ENCODE data around the gene ARIH2.

Gene ARIH2

DNA sequence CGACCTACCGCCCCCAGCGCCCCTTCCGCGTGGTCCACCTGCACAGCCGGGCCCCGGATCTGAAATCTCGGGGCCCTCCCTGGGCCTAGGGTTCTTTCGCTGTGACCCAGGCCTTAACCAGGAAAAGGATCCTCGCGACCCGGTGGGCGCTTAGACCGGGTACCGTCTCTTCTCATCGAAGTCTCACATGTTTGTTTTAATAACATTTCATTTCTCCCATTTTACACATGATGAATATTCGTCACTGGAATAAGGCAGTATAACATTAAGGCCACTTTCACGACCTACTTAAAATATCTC, 100.0 kb downstream of the ARIH2 start:
- Histone ChIP-seq H3K36me3 (ENCODE audit: control insufficient read depth, insufficient read depth, low read length) (peaks cover 21% of the 10 kb centered on the region), H3K27me3 (ENCODE audit: control insufficient read depth, insufficient read depth, low read length) (no peaks in the 10 kb centered on the region), H3K4me1 (ENCODE audit: control insufficient read depth, insufficient read depth, low read length) (peaks cover 16% of the 10 kb centered on the region), H3K9ac (ENCODE audit: low read depth, low read length) (no peak overlapping the region), H3K9me3 (ENCODE audit: control insufficient read depth, insufficient read depth, low read length) (no peaks in the 10 kb centered on the region), H3K4me3 (ENCODE audit: low read depth, low read length) (peak overlapping the region; percentile 77)

DNA sequence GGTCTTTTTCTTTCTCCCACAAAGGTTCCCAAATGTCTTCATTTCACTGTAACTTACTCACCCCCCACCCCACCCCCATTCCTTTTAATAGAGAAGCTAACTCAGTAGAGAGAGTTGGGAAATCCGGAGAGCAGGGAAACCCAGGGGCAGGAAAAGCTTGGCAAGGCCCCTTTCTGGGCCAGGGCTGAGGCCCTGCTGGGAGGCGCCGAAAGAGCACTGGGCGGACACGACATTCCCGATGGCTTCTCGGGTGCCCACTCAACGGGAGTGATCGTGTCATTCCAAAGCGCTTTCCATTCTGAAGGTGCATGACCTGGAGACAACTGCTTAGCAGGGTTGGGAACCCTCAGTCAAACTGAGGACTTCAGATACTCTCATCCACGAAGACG, 101.3 kb downstream of the ARIH2 start:
- H3K9me3 ChIP-seq (ENCODE audit: control insufficient read depth, insufficient read depth, low read length), result no peaks in the 10 kb centered on the region
- H3K4me3 ChIP-seq (ENCODE audit: low read depth, low read length), result peak overlapping the region; percentile 87
- peak overlapping the region; percentile 79 for H3K9ac ChIP-seq (ENCODE audit: low read depth, low read length)
- H3K4me1 ChIP-seq (ENCODE audit: control insufficient read depth, insufficient read depth, low read length), result peaks cover 13% of the 10 kb centered on the region
- peaks cover 26% of the 10 kb centered on the region for H3K36me3 ChIP-seq (ENCODE audit: control insufficient read depth, insufficient read depth, low read length)
- H3K27me3 ChIP-seq (ENCODE audit: control insufficient read depth, insufficient read depth, low read length), result no peaks in the 10 kb centered on the region

DNA sequence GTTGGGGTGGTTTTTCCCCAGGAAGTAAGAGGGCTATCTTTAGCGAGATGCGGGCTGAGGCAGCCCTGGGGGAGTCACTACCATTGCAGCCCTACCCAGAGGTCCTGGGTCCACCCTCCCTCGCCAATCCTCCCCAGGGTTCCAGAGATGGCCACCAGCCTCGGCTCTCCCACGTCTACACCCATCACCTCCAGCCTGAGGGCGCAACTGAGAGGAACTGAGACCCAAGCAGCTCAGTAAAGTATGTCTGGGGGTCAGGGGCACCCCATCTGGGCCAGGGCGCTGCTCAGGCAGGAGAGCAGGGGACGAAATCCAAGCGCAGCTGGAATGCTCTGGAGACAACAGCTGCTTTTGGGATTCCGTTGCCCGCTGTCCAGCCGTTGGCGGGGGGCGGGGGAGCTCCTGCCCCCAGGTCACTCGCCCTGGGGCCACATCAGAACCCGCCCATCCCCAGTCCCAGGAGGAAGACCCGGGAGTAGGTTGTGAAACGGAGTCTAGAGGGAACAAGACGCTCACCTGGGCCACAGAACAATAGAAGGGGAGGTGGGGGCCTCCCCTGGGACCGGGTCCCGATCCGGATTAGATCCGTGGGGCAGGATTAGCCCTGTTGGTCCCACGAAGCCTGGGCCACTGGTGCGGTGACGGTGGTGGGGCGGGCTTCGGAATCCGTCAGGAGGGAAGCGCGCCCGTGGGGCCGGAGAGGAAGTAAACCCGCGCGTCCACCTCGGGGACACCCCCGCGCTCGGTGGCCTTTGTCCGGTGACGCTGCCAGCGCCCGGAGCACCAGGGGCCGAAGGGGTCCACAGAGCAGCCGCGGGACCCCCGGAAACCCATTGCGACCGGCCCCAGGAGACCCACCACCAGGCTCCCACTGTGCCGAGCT, 101.9 kb downstream of the ARIH2 start:
- H3K9ac ChIP-seq (ENCODE audit: low read depth, low read length), result peak overlapping the region; percentile 79
- H3K9me3 ChIP-seq (ENCODE audit: control insufficient read depth, insufficient read depth, low read length), result no peaks in the 10 kb centered on the region
- H3K36me3 ChIP-seq (ENCODE audit: control insufficient read depth, insufficient read depth, low read length), result peaks cover 26% of the 10 kb centered on the region
- H3K4me3 ChIP-seq (ENCODE audit: low read depth, low read length), result peak overlapping the region; percentile 87
- peaks cover 13% of the 10 kb centered on the region for H3K4me1 ChIP-seq (ENCODE audit: control insufficient read depth, insufficient read depth, low read length)
- no peaks in the 10 kb centered on the region for H3K27me3 ChIP-seq (ENCODE audit: control insufficient read depth, insufficient read depth, low read length)

DNA sequence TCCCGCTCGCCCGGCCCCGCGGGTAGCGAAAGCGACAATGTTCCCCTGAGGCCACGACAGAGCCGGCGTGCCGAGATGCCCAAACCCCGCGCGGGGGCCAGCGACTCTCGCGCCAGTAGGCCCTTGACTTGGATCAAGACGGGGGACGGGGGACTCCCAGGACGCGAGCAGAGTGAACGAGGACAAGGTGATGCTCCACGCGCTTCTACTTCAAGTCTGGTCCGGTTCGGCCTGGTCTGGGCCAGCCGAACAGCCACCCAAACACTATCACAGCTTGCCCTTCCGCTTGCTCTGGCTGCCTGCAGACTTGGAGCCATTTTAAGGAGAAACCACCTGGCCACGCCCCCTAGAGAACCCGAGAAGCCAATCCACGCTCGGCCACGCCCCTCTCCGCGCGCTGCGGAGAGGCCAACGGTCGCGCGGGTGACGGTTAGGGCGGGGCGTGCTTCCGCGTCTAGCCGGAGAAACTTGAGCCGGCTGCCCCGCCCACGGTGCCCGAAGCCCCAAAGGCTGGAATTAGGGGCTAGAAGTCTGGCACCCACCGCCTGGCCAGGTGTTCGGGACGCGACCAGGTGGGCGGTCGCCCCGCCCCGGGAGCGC, 102.7 kb downstream of the ARIH2 start:
- no peaks in the 10 kb centered on the region for H3K27me3 ChIP-seq (ENCODE audit: control insufficient read depth, insufficient read depth, low read length)
- H3K4me3 ChIP-seq (ENCODE audit: low read depth, low read length), result peak overlapping the region; percentile 92
- H3K4me1 ChIP-seq (ENCODE audit: control insufficient read depth, insufficient read depth, low read length), result peaks cover 13% of the 10 kb centered on the region
- H3K9me3 ChIP-seq (ENCODE audit: control insufficient read depth, insufficient read depth, low read length), result no peaks in the 10 kb centered on the region
- peaks cover 29% of the 10 kb centered on the region for H3K36me3 ChIP-seq (ENCODE audit: control insufficient read depth, insufficient read depth, low read length)
- H3K9ac ChIP-seq (ENCODE audit: low read depth, low read length), result peak overlapping the region; percentile 96

- peak within 1 kb of the TSS; percentile 96 for H3K9ac ChIP-seq (ENCODE audit: low read depth, low read length)
- peak within 1 kb of the TSS; percentile 92 for H3K4me3 ChIP-seq (ENCODE audit: low read depth, low read length)
- H3K9me3 ChIP-seq (ENCODE audit: control insufficient read depth, insufficient read depth, low read length), result no peaks in the 10 kb centered on the region
- no peaks in the 10 kb centered on the region for H3K27me3 ChIP-seq (ENCODE audit: control insufficient read depth, insufficient read depth, low read length)
- peaks cover 13% of the 10 kb centered on the region for H3K4me1 ChIP-seq (ENCODE audit: control insufficient read depth, insufficient read depth, low read length)
- H3K36me3 ChIP-seq (ENCODE audit: control insufficient read depth, insufficient read depth, low read length), result peaks cover 36% of the 10 kb centered on the region
Measured at GRCh38 chr3:49021813-49022687, 103.4 kb downstream of the ARIH2 start, which contains the start of gene NDUFAF3. TSS of gene NDUFAF3 (plus strand) at chr3:49022121. CDS start at chr3:49022145, 24 bp downstream.

GRCh38 chr3:49022688-49023171, 104.1 kb downstream of the ARIH2 start:
- no peaks in the 10 kb centered on the region for H3K9me3 ChIP-seq (ENCODE audit: control insufficient read depth, insufficient read depth, low read length)
- peaks cover 8% of the 10 kb centered on the region for H3K4me1 ChIP-seq (ENCODE audit: control insufficient read depth, insufficient read depth, low read length)
- H3K4me3 ChIP-seq (ENCODE audit: low read depth, low read length), result peak overlapping the region; percentile 92
- peak overlapping the region; percentile 96 for H3K9ac ChIP-seq (ENCODE audit: low read depth, low read length)
- no peaks in the 10 kb centered on the region for H3K27me3 ChIP-seq (ENCODE audit: control insufficient read depth, insufficient read depth, low read length)
- peaks cover 39% of the 10 kb centered on the region for H3K36me3 ChIP-seq (ENCODE audit: control insufficient read depth, insufficient read depth, low read length)

- Histone ChIP-seq H3K4me3 (ENCODE audit: low read depth, low read length) (no peak overlapping the region), H3K36me3 (ENCODE audit: control insufficient read depth, insufficient read depth, low read length) (peaks cover 39% of the 10 kb centered on the region), H3K4me1 (ENCODE audit: control insufficient read depth, insufficient read depth, low read length) (peaks cover 15% of the 10 kb centered on the region), H3K9ac (ENCODE audit: low read depth, low read length) (no peak overlapping the region), H3K27me3 (ENCODE audit: control insufficient read depth, insufficient read depth, low read length) (no peaks in the 10 kb centered on the region), H3K9me3 (ENCODE audit: control insufficient read depth, insufficient read depth, low read length) (no peaks in the 10 kb centered on the region)
Measured at GRCh38 chr3:49023775-49024174, 105.1 kb downstream of the ARIH2 start.

- Histone ChIP-seq H3K9ac (ENCODE audit: low read depth, low read length) (no peak overlapping the region), H3K36me3 (ENCODE audit: control insufficient read depth, insufficient read depth, low read length) (peaks cover 39% of the 10 kb centered on the region), H3K4me3 (ENCODE audit: low read depth, low read length) (no peak overlapping the region), H3K27me3 (ENCODE audit: control insufficient read depth, insufficient read depth, low read length) (no peaks in the 10 kb centered on the region), H3K4me1 (ENCODE audit: control insufficient read depth, insufficient read depth, low read length) (peaks cover 15% of the 10 kb centered on the region), H3K9me3 (ENCODE audit: control insufficient read depth, insufficient read depth, low read length) (no peaks in the 10 kb centered on the region)
Measured at GRCh38 chr3:49024449-49024848, 105.8 kb downstream of the ARIH2 start.

DNA sequence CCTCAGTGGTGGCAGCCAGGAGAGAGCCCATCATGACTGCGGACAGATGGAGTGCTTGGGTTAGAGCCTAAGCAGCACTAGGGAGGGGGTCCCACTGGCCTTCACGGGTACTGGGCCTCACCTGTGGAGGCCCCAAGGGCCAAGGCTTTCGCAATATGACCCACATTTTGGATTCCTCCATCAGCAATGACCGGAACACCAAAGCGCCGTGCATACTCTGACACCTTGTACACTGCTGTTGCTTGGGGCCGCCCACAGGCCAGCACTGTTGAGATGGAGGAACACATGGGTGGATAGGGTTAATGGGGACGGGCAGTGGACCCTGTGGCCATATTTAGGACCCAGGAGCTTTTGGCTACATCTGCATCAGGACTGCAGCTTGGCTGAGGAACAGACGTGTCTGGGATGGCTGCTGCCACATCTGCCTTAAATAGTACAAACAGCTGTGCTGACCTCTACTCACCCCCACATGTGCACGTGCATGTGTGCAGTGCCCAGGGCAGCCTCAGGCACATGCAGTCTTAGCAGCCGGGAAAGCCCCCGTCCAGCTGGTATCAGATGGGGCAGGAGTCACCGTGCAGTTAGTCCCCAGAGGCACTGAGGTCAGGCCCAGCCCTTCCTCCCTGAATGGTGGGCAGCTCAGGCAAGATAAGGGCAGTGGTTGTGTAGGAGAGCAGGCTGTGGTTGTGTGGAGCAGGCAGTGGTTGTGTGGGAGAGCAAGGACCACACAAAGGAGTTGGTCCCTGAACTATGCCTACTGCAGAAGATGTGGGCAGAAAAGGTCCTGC, 106.6 kb downstream of the ARIH2 start:
- H3K27me3 ChIP-seq (ENCODE audit: control insufficient read depth, insufficient read depth, low read length), result no peaks in the 10 kb centered on the region
- H3K36me3 ChIP-seq (ENCODE audit: control insufficient read depth, insufficient read depth, low read length), result peaks cover 43% of the 10 kb centered on the region
- H3K9ac ChIP-seq (ENCODE audit: low read depth, low read length), result no peak overlapping the region
- peaks cover 12% of the 10 kb centered on the region for H3K4me1 ChIP-seq (ENCODE audit: control insufficient read depth, insufficient read depth, low read length)
- H3K4me3 ChIP-seq (ENCODE audit: low read depth, low read length), result no peak overlapping the region
- H3K9me3 ChIP-seq (ENCODE audit: control insufficient read depth, insufficient read depth, low read length), result no peaks in the 10 kb centered on the region

DNA sequence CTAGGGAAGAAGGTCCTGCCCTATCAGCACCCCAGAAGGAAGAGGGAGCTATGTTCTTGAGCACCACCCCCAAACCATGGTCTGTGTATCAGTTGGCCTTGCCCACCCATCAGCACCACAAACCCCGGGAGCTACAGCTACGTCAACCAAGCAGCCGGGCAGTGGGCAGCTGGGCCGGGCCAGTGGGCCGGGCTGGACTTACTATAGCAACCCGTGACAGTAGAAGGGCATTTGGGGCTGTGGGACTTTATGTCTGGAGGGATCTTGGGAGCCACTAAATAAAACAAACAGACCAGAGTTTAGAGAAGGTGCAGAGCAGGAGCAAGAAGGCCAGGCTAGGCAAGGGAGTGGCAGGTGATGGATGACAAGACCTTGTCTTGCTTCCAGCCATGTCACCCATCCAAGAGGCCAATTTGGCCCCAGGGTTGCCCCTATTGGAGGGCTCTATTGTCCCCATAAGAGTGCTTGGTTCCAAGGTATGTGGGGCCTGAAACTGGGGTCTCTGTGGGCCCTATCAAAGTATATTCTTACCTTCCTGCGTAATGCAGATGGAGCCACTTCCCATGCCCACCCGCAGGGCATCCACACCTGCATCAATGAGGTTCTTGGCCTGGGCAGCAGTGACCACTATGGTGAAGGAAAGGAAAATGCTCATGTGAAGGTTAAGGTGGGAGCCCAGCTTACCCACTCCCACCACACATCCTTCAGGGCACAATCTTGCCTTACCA, 107.3 kb downstream of the ARIH2 start:
- no peak overlapping the region for H3K9ac ChIP-seq (ENCODE audit: low read depth, low read length)
- no peaks in the 10 kb centered on the region for H3K27me3 ChIP-seq (ENCODE audit: control insufficient read depth, insufficient read depth, low read length)
- H3K36me3 ChIP-seq (ENCODE audit: control insufficient read depth, insufficient read depth, low read length), result peaks cover 47% of the 10 kb centered on the region
- H3K9me3 ChIP-seq (ENCODE audit: control insufficient read depth, insufficient read depth, low read length), result no peaks in the 10 kb centered on the region
- H3K4me1 ChIP-seq (ENCODE audit: control insufficient read depth, insufficient read depth, low read length), result peaks cover 12% of the 10 kb centered on the region
- no peak overlapping the region for H3K4me3 ChIP-seq (ENCODE audit: low read depth, low read length)

Data from iPS-15b (cell line).